Peyer's patch (tissue), 4 donors: ENCODE results near the gene ABL1.
"Not testable (repeated sequence)": the region's sequence is repeated elsewhere in the genome, so short reads cannot be mapped to it uniquely, and the experiment has no call there.

Experiments
- CTCF ChIP-seq, 6 experiments: fragments of 450-650 bp in 4 of 6; fragments of 200-600 bp in 2 of 6; sonication (generic) in 1 of 6; IDR thresholded peaks; one replicate each; pipeline ENCODE4 v1.5.1; 2017 to 2019; ENCODE audit warnings: antibody characterized with exemption in 6 of 6, mild to moderate bottlenecking in 3 of 6, moderate library complexity in 1 of 6
- POLR2A ChIP-seq, 2 donors: fragments of 450-650 bp; IDR thresholded peaks; one replicate each; pipeline ENCODE4 v1.5.1; 2017; ENCODE audit warnings: antibody characterized with exemption in 2 of 2, mild to moderate bottlenecking in 2 of 2, moderate library complexity in 2 of 2

- not testable (repeated sequence) for TF ChIP-seq CTCF, POLR2A (IDR thresholded peaks at IDR 0.05)
Measured at GRCh38 chr9:130848514-130848913, 13.5 kb downstream of the ABL1 start.
